Hair follicle dermal papilla cell (primary cell): ENCODE results near the gene TMED1. TPM values are rescaled to one million over a fixed set of nuclear protein-coding genes. Genes with fewer than 3 reads are reported as not detected.

ENCODE experiments used
- small RNA-seq: library from RNA; depleted of rRNA; stranded (forward); fragments of <200 nt; gene quantifications from one replicate; pipeline ENCODE3, GENCODE V24; 2012
- total RNA-seq: library from RNA; depleted of rRNA; stranded (reverse); fragments of >200 nt; gene quantifications from 2 replicates; pipeline ENCODE4 v1.2.3, GENCODE V29; 2012

Gene TMED1
- 35.4 and 40.9 TPM in 2 replicates for total RNA-seq

DNA sequence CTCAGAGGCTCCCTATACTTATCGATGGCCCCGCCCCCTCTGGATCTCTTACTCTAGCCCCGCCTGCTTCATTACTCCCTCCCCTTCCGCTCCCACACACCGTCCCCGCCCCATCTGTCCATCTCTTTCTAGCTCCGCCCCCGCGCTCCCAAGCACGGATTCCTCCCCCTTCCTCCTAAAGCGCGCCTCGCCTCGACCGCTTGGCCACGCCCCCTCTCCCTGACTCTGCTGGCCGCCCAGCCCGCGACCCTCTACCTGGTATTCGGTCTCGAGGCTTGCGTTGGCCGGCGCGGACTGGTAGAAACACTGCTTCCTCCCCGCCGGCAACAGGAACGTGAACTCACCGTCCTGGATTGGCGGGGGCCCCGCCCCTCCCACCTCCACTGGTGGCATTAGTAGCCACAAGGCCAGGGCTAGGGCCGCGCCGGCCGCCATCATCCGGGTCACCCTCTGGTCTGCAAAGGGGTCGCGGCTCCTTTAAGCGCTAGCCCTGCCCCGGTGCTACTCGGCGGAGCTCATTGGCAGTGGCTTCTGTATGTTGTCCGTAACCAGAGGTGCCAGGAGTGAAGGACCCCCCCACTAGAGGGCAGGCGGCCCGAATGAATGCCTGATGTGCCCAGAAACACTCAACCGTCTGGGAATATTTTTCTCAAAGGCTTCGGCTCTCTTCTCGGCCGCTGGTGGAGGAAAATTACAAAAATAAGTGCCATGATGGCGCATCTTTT lies at the start of gene TMED1:
TSS of gene TMED1 (minus strand) at position 459 of the 725 bp plus-strand sequence. CDS start at position 438, 21 bp downstream.

DNA sequence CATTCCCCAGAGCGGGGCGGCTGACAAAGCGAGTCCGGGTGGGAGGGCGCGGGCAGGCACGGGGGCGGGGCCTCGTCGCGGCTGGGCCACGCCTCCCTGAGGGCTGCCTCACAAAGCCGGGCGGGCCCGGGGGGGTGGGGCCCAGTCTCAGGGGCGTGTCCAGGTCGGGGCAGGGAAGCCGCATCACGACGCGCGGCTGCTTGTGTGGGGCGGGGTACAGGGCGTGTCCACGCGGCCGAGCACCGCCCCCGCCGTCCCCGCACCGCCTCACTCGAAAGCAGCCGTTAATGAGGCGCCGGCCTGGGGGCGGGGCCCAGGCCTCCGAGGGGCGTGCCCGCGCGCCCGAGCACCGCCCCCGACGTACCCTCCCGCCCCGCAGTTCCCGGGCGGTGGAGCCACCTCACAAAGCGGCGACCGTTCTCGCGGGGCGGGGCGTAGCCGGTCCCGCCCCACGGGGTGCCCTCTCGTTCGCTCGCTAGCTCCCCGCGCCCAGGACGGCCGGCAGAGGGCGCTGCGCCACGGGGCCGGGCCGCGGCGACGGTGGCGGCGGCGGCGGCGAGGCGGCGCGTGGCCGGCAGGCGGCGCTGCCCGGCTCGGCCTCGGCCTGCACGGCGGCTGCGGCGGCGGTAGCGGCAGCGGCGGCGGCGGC lies 35.1 kb upstream of the TMED1 start, which contains the start of gene CARM1:
TSS of gene CARM1 (plus strand) at position 599 of the 649 bp plus-strand sequence. CDS start 150 bp downstream, outside the sequence.

GRCh38 chr19:10848230-10848856 lies 12.3 kb upstream of the TMED1 start, which contains the start of gene C19orf38:
Gene C19orf38, plus strand, starts transcription at chr19:10848415. Its CDS starts 94 bp downstream, at chr19:10848509.

Small RNA genes lying within 50 kb of the gene (small RNA-seq; reads per million reads assigned to genes)
- 3.4 reads per million, percentile 66 among the genes with 10 or more reads in this experiment for gene MIR199A1
- not detected for gene MIR6793

Other genes starting within 250 kb of the TMED1 start
- not detected in 2 replicates for gene AP1M2, start 248.9 kb downstream of the TMED1 start, total RNA-seq
- 43.8 and 46.9 TPM in 2 replicates for gene SLC44A2, start 210.7 kb downstream of the TMED1 start, total RNA-seq
- gene ILF3, start 181.9 kb downstream of the TMED1 start, total RNA-seq, result 90.0 and 112 TPM in 2 replicates
- gene QTRT1, start 134.8 kb downstream of the TMED1 start, total RNA-seq, result 21.1 and 21.6 TPM in 2 replicates
- 125 and 150 TPM in 2 replicates for gene DNM2, start 118.1 kb downstream of the TMED1 start, total RNA-seq
- 0.24 TPM in 1 of 2 replicates, not detected in the other for gene C19orf38, start 12.2 kb upstream of the TMED1 start, total RNA-seq
- 49.3 and 52.4 TPM in 2 replicates for gene CARM1, start 35.3 kb upstream of the TMED1 start, total RNA-seq
- 121 and 133 TPM in 2 replicates for gene YIPF2, start 92.4 kb upstream of the TMED1 start, total RNA-seq
- 33.5 and 39.1 TPM in 2 replicates for gene TIMM29, start 92.6 kb upstream of the TMED1 start, total RNA-seq
- gene SMARCA4, start 124.8 kb upstream of the TMED1 start, total RNA-seq, result 64.4 and 77.7 TPM in 2 replicates